Measurements from ENCODE around the gene ZNRF3. TPM values are rescaled to one million over a fixed set of nuclear protein-coding genes. Genes with fewer than 3 reads are reported as not detected.

The ZNRF3 gene
- total and polyA plus RNA-seq, 9 donors, result 7.4 to 24.3 (median 11.6) TPM

DNA sequence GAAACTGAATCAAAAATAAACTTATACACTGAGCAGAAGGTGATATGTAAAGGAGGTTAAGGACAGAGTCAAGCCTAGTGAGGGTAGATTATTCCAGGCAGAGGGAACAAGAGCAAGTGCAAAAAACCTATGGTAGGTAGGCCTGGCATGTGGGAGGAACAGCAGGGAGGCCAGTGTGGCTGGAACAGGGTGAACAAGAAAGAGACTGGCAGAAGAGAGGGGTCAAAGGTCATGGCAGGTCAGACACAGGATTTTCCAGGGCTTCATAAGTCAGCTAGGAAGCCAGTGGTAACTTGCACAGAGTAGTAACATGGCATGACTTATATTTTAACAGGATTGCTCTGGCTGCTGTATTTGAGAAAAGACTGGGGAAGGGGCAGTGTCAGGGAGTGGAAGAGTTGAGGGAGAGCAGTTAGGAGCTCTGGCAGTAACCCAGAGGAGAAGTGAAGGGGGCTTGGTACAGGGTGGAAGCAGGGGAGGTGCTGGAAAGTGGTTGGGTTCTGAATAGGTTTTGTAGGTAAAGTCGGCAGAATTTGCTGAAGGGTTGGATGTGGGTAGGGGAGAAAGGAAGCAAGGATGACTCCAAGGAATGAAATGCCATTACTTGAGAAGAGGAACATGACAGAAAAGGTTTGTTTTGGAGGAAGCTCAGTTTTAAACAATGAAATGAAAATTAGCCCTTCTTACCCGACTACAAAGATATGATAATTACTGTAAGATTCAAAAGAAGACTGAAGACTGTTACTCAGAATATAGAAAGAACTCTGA is 86.2 kb downstream of the ZNRF3 start:
- H3K4me3 ChIP-seq, result no peak overlapping the region
- TF ChIP-seq, protein P1, sequence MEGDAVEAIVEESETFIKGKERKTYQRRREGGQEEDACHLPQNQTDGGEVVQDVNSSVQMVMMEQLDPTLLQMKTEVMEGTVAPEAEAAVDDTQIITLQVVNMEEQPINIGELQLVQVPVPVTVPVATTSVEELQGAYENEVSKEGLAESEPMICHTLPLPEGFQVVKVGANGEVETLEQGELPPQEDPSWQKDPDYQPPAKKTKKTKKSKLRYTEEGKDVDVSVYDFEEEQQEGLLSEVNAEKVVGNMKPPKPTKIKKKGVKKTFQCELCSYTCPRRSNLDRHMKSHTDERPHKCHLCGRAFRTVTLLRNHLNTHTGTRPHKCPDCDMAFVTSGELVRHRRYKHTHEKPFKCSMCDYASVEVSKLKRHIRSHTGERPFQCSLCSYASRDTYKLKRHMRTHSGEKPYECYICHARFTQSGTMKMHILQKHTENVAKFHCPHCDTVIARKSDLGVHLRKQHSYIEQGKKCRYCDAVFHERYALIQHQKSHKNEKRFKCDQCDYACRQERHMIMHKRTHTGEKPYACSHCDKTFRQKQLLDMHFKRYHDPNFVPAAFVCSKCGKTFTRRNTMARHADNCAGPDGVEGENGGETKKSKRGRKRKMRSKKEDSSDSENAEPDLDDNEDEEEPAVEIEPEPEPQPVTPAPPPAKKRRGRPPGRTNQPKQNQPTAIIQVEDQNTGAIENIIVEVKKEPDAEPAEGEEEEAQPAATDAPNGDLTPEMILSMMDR (IDR thresholded peaks at IDR 0.05), result no peak
- no peak for TF ChIP-seq POLR2A (IDR thresholded peaks at IDR 0.05)
- no peak for TF ChIP-seq EP300 (IDR thresholded peaks at IDR 0.05)
- H3K27ac ChIP-seq, result no peak overlapping the region
- H3K9me3 ChIP-seq, result no peaks in the 10 kb centered on the region
- DNase-seq, result no peak
- 73 to 75% (median 74%) methylated on average over 2 of the region's 2 CpGs for WGBS, 3 donors
- H3K27me3 ChIP-seq, result no peaks in the 10 kb centered on the region
- no peaks in the 10 kb centered on the region for H3K4me1 ChIP-seq (ENCODE audit: insufficient read depth)
- no peaks in the 10 kb centered on the region for H3K36me3 ChIP-seq
- intact Hi-C loops (cut with DNase I), result no loop called here

DNA sequence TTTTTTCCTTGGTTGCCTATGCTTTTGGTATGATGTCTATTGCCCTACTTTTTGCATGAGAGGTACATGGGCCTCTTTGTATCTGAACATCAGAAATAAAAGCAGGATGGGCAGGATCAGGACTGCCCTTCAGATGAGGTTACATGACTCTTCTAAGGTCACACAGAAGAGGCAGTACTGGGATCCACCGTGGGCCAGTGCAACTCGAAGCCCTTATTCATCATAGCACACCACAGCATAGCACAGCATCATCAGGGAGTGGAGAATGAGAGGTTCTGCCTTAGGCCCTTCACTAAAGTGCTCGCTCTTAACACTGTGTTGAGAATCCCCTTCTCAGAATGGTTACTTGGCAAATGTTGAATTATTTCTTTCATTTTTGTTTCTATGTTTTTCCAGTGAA is 90.0 kb downstream of the ZNRF3 start:
- Histone ChIP-seq H3K36me3 (no peaks in the 10 kb centered on the region), H3K27me3 (no peaks in the 10 kb centered on the region), H3K27ac (no peak overlapping the region), H3K9me3 (no peaks in the 10 kb centered on the region), H3K4me3 (no peak overlapping the region), H3K4me1 (ENCODE audit: insufficient read depth) (peaks cover 2% of the 10 kb centered on the region)
- 81 to 88% (median 87%) methylated on average over 3 of the region's 3 CpGs for WGBS, 3 donors
- TF ChIP-seq POLR2A (IDR thresholded peaks at IDR 0.05) (no peak), EP300 (IDR thresholded peaks at IDR 0.05) (no peak)
- TF ChIP-seq, protein P1 (IDR thresholded peaks at IDR 0.05), result no peak
- intact Hi-C loops (cut with DNase I), result no loop called here
- DNase-seq, result no peak

DNA sequence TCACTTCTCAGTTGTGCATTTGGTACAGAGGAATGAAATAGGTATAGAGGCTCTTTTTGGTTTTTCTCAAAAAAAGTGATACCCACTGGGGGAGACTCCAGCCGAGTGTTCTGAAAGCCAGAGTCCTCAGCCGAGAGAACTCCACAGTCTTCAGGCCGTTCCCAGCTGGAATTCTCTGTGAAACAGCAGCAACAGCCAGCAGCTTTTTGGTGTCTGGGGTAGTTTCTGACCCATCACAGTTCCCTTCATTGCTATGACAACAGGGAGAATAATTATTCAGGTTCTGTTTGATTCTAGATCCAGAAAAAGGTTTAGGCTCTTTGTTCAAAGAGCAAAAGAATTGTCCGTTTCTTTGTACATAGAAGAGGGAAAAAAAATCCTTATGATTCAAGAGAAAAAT is 93.7 kb downstream of the ZNRF3 start:
- peak overlapping the region; percentile 1 for H3K4me3 ChIP-seq
- 21 to 28% (median 22%) methylated on average over 4 of the region's 4 CpGs for WGBS, 3 donors
- no peak for TF ChIP-seq POLR2A (IDR thresholded peaks at IDR 0.05)
- no peak for TF ChIP-seq EP300 (IDR thresholded peaks at IDR 0.05)
- TF ChIP-seq, protein P1 (IDR thresholded peaks at IDR 0.05), result no peak
- peaks cover 2% of the 10 kb centered on the region for H3K4me1 ChIP-seq (ENCODE audit: insufficient read depth)
- H3K27me3 ChIP-seq, result no peaks in the 10 kb centered on the region
- DNase-seq, result peak in 1 of 5 donors; percentile 32
- no peak overlapping the region for H3K27ac ChIP-seq
- no peaks in the 10 kb centered on the region for H3K9me3 ChIP-seq
- no peaks in the 10 kb centered on the region for H3K36me3 ChIP-seq
- intact Hi-C loops (cut with DNase I), result no loop called here

DNA sequence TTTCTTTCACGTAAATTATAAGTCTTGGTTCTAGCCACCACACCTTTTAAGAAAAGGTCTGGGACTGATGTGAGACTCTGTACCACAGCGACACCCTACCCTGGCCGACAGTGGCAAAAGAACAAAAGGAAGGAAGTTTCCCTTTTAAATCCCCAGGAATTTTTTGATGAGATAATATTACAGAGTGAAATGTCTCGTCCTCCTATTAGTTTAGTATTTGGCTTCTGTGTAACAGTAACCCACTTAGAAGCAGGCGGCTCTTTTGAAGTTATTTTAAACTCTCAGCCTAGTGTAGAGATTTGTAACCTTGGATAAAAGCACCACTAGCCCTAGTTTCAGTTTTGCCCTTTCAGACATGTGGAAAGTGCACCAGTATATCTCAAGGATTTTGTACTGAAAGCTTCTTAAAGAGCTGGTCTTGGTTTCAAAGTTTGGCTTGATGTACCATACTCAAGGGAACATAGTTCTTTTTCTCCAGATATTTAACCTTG is 94.2 kb downstream of the ZNRF3 start:
- H3K27me3 ChIP-seq, result no peaks in the 10 kb centered on the region
- TF ChIP-seq EP300 (IDR thresholded peaks at IDR 0.05), result no peak
- TF ChIP-seq POLR2A (IDR thresholded peaks at IDR 0.05), result no peak
- TF ChIP-seq, protein P1 (IDR thresholded peaks at IDR 0.05), result no peak

More for the DNA sequence above, 94.2 kb downstream of the ZNRF3 start:
- 14 to 21% (median 16%) methylated on average over 5 of the region's 5 CpGs for WGBS, 3 donors
- intact Hi-C loops (cut with DNase I), result no loop called here
- Histone ChIP-seq H3K4me3 (peak overlapping the region; percentile 1), H3K9me3 (no peaks in the 10 kb centered on the region), H3K4me1 (ENCODE audit: insufficient read depth) (peaks cover 2% of the 10 kb centered on the region), H3K27ac (no peak overlapping the region), H3K36me3 (no peaks in the 10 kb centered on the region)
- no peak for DNase-seq
